RKO (cell line): ENCODE results near the gene LRRC17.
A peak's percentile ranks its signal among the peaks of the same experiment; 100 is the strongest.
"Not testable (repeated sequence)": the region's sequence is repeated elsewhere in the genome, so short reads cannot be mapped to it uniquely, and the experiment has no call there.

ENCODE experiments used
- DNase-seq: peaks from one replicate; pipeline ENCODE4 v3.0.0-alpha.2; 2016; ENCODE audit warnings: low spot score

LRRC17 gene

DNA sequence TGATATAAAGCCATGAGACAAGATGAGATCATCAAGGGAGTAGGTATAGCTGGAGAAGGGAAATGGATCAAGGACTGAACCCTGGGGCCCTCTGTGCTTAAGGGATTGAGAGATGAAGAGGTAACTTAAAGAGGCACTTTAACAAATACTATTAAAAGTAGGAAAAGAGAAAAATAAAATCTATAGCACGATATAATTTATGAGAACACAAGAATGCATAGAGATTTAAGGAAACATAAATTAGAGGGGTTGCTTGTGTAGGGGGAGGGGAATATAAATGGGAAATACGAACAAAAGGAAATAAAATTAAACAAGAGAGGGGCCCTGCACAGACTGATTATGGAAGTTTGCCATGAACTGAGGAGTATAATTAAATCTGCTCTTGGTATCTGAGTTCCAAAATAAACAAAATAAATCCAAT is 15.6 kb upstream of the LRRC17 start:
- DNase-seq: no peak

DNA sequence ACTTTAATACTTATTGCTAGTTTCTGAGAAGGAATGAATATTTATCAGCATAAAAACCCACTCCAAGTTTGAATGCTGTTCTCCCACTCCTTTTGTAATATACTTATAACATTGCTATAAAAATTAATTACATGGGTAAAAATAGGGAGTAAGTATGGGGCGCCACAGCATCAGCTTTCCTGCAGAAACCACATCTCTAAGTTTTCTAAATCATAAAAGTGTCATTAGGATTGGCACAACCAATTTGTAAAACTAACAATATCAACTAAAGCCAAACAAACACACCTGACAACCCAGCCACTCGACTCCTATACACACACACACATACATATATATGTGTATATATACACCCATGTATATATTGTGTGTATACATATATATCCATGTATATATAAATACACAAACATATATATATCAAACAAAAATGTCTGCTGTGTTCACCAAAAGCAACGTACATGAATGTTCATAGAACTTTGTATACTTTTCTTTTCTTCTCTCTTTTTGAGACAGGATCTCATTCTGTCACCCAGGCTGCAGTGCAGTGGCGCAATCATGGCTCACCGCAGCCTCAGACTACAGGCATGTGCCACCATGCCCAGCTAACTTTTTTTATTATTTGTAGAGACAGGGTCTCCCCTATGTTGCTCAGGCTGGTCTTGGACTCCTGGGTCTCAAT is 14.8 kb upstream of the LRRC17 start:
- DNase-seq: no peak

DNA sequence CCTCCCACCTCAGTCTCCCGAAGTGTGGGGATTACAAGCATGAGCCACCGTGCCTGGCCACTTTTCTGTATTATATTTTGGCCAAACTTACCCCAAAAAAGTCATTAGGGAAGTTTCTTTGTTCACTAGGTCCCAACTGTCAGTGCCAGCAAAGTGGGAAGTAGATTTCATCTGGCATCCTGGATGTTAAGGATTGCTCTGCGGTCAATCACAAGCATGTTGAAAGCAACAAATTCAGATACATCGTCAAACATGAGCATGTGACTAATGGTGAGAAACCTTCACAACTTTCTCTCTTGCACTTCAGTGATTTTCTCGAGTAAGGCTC is 14.3 kb upstream of the LRRC17 start:
- DNase-seq: no peak

DNA sequence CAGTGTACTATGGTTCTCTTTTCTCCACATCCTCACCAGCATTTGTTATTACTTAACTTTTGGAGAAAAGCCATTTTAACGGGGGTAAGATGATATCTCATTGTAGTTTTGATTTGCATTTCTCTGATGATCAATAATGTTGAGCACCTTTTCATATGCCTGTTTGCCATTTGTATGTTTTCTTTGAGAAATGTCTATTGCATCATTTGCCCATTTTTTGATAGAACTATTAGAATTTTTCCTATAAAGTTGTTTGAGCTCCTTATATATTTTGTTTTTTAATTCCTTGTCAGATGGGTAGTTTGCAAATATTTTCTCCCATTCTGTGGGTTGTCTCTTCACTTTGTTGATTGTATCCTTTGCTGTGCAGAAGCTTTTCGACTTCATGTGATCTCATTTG is 10.7 kb upstream of the LRRC17 start:
- not testable (repeated sequence) for DNase-seq

DNA sequence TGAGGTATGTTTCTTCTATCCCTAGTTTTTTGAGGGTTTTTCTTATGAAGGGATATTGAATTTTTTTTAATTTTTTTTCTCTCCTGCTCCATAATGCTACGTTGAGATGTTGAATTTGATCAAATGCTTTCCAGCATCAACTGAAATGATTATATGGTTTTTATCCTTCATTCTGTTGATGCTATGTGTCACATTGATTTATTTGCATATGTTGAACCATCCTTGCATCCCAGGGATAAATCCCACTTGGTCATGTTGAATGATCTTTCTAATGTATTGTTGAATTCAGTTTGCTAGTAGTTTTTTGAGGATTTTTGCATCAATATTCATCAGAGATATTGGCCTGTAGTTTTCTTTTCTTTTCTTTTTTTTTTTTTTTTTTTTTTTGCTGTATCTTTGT is 9.2 kb upstream of the LRRC17 start:
- DNase-seq: not testable (repeated sequence)

DNA sequence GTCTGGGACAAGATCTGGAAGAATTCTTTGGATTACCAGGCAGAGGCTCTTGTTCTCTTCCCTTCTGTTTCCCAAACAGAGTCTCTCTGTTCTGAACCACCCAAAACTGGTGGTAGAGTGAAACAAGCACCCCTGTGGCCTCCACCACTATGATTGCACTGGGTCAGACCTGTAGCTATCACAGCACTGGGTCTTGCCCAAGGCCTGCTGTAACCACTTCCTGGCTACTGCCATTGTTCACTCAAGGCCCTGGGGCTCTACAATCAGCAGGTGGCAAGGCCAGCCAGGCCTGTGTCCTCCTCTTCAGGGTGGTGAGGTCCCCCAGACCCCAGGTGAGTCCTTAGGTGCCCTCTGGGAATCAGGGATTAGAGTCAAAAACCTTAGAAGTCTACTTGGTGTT is 4.1 kb upstream of the LRRC17 start:
- no peak for DNase-seq

DNA sequence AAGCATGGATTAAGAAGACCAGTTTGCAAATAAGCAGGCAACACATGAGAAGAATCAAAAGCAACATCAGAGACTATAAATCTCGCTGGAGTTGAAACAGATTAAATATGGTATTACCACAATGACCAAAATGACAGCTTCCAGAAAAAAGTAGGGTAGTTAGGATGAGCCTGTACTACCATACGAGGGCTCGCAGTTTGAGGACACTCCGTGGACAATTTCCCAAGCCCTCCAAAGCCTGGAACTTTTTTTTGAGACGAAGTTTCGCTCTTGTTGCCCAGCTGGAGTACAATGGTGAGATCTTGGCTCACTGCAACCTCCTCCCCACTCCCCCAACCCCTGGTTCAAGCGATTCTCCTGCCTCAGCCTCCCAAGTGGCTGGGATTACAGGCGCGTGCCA is 1.0 kb downstream of the LRRC17 start:
- no peak for DNase-seq

DNA sequence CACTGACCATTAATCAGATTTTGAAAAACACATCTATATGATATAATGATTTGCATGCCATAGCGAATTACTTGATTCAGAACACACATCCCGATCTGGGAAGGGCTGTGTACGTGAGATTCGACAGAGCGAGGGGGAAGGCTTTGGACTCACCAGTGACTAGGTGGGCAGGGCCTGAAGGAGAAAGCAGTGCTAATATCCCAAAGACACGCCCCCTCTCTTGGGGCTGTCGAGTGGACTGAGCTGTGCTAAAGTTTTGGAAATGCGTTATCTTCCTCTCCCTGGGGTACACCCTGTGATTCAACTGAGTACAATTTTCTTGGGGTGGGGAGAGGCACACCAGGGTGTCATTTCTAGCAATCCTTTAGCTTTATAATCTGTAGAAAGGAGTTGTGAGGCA is 1.8 kb downstream of the LRRC17 start:
- no peak for DNase-seq

DNA sequence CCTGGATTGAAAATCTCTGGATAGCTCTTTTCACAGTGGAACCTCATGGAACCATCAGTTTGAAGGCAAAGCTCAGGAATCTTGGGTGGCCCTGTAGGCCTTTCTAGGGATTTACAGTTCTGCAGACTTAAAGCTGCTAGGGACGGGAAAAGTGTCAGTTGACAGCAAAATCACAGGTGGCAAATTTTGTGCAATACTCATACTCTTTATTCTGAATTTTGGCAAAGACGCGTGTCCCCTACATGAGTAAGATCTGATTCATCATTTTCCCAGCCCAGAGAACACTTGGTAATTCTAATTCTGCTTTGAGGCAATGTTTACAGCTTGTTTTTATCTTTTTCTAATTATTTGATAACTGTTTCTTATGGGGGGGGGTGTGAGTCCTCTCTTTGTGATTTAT is 3.6 kb downstream of the LRRC17 start:
- DNase-seq: peak; percentile 80

DNA sequence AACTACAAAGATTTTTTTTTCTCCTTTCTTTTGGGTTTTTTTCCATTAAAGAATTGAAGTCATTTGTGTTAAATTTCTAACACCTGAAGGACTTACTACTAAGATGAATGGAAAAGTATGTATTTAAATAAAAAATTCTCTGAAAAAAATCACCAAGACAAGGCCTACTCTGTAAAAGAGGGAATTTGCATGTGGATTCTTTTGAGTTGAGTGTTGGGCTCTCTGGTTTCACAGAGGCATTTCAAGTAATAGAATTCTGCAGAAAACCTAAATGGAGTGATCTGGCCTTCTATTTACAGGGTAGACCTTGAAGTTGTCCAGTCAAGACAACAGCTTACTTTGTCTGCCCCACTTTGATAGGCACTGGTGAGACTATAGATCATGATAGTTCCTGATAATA is 4.1 kb downstream of the LRRC17 start:
- DNase-seq: no peak

DNA sequence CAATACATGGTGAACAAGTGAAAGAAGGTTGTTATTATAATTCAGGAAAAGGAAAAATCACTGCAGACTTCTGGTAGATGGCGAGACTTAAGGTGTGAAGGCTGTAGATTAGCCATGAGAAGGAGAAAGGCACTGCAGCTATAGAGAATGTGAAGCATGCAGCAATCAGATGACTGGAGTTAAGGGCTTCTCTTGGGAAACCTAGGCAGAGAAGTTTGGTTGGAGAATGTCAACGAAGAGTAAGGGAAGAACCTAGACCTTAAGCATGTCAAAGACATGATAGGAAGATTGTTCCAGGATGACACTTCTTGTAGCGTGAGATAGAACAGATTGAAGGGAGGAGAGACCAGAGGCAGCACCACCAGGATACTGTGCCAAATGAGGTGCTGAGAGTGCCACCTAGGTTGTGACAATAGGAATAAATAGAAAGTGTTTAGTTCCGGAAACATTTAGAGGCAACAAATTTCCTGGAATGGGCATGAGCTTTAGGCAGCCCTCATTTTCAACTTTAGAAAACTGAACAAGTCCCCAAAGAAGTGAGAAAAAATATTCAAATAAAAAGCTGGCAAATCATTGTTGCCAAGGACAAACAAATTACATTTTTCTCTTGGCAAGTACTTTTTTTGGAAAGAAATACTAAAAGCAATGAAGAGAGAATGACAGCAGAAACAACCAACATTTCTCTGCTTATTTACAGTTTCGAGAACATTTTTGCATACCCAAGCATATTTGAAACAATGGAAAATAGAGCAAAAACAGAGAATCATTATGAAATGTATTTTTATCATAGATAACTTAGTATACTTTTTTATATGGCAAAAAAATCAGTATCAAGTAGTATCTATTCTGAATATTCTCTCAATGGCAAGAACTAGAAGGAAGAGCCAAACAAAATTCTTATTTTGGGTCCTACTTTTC is 4.9 kb downstream of the LRRC17 start:
- no peak for DNase-seq

DNA sequence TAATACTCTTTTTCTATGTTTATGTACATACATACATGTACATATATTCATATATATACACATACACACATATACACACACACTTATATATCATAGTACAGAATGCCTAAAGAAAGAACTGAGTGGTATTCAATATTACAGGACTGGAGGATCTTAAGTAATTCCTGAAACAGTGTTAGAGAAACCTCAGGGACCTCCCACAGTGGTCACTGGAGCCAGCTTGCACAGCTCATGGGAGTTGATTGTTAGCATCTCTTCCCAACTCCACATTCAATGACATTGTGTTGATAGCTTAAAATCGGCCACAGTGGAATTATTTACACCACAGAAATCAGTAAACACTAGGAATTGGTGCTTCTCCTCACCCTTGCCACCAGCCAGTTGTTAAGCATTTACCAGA is 6.0 kb downstream of the LRRC17 start:
- DNase-seq: no peak

DNA sequence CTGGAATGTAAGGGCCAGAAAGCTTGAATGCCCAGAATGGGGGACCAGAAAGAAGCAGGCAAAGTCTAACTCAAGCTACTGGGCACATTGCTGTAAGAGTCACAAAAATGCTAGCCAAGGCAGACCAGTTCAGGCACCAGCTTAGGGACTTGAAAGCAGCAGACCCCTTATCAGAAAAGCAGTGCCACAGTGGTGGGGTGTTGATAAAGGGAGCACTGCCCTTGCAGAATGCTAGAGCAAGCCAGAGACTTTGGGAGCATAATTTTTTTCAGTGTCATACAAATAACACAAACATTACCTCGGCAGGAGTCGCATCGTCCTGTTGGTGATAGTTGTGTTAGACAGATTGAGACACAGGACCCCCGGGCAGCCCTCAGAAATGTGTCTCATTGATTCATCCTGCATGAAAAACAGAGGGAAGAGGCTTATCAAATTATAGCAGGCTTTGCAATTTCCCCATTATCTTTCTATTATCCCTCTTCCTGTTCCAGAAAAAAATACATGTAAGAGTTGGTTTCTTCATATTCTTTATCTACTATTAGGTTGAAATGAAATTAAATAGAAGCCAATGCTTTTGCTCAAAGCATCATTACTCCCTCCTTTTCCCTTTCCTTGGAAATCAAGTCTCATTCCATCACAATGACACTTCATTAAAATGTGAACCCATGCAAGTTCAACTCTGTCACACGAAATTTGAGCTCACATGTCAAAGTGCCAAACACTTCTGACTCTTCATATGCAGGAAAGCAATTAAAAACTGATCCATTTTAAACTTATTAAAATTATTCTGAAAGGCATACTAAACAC is 13.4 kb downstream of the LRRC17 start:
- no peak for DNase-seq

DNA sequence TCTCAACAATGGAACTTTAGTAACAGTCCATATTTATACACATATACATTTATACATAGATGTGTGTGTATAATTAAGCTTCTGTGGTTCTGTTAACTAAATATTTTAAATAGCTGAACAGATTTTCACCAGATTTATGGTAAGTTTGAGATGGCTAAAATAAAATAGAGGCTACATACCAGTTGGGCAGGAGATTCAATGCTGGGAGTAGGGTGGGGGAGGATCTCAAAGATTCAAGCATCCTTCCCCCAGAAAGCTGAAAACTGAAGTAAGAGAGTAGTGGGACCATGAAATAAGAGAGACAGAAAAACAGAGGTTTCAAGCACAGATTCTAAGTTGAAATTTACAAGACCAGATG is 14.0 kb downstream of the LRRC17 start:
- DNase-seq: no peak

DNA sequence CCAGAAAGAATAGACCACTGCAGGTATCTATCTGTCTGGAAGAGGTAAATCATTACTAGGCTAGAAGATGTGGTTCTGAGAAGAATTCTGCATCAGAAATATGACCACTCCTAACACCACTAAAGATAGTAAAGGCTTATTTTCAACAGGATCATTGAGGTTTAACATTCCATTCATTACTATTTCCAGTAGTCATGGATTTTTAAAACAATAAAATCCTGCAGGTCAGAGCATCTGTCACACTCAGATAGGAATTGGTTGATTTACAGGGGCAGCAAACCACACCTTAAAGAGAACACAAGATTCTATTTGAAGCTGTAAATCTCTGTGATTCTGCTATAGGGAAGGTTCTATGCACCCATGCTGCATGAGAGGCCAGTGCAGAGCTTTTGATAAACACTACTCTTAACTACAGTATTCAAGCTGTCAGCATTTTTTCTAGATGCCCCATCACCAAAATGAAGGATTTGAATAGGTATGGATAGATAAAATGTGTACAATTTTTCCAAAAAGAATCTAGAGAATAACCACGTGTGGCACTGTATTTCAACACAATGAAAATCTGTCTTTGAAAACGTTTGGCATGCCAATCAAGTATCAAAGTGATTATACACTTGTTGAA is 14.6 kb downstream of the LRRC17 start:
- DNase-seq: no peak

DNA sequence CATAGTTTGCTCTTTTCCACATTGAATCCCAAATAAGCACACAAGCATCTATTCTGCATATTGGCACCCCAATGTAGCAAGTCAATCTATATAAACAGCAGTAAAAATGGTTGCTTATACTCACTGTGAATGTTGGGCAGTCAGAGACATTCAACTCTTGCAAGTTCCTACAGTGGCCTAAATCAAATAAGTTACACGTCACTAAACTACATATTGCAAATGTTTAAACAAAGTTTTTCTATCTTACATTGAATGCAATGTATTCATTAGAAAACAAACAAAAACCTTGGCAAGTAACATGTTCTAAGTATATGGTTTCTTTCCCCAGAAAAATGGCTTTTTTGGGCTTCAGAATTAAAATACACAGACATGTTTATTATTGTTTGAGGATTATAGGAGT is 19.0 kb downstream of the LRRC17 start:
- no peak for DNase-seq

DNA sequence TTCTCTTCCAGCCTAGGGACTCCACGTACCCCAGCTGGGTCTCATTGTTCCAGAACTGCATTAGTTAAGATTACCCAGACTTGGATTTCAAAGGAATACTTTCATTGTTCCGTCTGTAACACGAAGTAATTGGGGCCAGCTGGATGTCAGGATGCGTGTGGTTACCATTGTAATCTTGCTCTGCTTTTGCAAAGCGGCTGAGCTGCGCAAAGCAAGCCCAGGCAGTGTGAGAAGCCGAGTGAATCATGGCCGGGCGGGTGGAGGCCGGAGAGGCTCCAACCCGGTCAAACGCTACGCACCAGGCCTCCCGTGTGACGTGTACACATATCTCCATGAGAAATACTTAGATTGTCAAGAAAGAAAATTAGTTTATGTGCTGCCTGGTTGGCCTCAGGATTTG is 21.0 kb downstream of the LRRC17 start:
- DNase-seq: no peak

DNA sequence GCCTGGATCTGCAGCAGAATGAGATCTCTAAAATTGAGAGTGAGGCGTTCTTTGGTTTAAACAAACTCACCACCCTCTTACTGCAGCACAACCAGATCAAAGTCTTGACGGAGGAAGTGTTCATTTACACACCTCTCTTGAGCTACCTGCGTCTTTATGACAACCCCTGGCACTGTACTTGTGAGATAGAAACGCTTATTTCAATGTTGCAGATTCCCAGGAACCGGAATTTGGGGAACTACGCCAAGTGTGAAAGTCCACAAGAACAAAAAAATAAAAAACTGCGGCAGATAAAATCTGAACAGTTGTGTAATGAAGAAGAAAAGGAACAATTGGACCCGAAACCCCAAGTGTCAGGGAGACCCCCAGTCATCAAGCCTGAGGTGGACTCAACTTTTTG is 21.4 kb downstream of the LRRC17 start:
- no peak for DNase-seq

DNA sequence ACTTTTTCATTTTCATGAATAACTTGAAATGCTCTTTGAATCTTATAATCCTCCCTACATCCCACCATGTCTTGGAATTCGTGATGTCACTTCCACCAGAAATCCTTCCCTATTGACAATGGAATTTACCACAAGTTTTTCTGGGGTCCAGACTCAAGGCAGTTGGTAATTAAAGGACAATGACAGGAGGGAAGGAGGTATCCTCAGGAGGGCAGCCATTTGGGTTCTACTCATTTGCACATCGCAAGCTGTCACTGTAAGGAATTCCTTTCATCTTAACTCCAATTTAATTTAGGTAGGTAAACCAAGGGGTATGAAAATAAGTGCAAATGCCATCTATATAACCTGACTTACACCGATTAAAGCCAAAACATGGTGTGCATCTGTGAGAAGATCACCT is 21.9 kb downstream of the LRRC17 start:
- no peak for DNase-seq

DNA sequence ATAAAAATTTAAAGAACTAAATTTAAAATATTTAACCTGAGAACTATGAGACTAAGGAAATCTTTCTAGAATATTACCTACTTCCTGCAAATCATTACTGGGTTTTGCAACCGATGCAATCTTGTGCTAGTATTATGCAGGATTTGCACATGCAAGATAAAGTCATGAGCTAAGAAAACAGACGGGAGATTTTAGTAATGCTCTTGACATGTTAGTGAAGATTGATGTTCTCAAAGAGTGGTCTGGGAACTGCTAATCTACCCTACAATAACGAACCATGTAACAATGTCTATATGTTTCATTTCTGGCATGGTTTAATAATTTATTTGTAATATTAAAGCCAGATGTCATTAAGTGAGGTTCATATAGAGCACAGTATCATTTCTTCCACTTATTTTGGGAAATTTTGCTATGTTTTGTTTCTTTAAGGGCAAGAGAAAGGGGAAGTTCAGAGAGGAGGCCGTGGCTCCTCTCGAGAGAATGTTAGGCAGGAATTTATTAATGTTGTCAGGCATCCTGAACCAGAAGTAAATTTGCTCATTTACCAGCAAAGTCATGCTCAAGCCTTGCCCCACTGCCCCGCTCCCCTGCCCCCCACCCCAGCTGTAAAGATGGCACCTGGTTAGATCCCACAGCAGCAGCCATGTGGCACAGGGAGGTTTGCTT is 22.8 kb downstream of the LRRC17 start:
- no peak for DNase-seq

DNA sequence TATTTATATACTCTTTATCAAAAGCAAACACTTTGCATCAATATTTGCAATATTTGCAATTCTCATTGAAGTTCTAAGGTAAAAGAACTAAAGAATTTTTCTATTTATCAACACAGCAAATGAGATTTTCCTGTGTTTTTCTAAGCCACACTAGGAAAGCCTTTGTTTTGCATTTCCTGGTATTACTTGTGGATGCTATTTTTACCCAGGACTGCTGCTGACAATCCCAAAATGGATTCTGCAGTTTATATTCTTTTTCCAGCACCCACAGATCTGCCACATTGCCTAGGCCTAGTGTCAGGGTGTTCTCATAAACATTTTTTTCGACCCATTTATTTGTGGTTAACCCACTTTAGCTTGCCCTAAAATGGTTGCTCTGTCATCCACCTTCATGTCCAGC is 25.9 kb downstream of the LRRC17 start:
- no peak for DNase-seq
